ENCODE measurements around the gene MCUB. TPM values are rescaled to one million over a fixed set of nuclear protein-coding genes. Genes with fewer than 3 reads are reported as not detected.

MCUB gene
- total RNA-seq, 2 experiments from 2014 or later, result 132 to 141 TPM

DNA sequence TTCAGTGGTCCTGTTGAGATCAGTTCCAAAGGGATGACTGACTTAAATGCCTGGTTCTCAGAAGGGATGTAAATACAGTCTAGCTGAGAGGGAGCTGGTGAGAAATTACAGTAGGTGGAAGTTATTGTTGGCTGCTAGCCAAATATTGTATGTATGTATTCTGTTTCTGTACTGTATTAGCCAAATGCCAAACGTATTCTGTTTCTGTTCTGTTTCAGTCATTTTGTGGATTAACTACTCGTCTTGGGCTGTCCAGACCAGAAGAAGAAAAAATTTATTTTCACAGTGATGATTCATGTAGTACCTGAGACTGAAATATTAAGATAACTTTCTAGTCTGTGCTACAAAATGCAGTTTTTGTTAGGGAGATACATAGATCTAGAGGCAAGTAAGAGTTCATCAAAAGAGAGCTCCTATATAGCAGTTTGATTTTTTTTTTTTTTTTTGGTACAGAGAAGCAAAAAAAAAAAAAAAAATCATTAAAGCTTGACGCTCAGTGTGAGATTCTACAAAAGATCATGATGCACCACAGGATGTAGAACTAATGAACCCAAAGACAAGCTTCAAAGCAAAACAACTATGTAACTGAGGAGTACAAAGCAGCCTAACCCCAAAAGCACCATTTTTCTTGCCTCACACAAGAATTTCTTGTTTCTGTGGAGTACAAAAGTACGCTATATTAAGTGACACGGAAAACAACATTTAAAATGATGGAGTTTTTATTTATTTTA, 88.4 kb downstream of the MCUB start:
- H3K9me3 Mint-ChIP-seq, result peaks cover 12% of the 10 kb centered on the region
- H3K4me3 Mint-ChIP-seq, result peak overlapping the region; percentile 59
- peaks cover 47% of the 10 kb centered on the region for H3K4me1 Mint-ChIP-seq
- H3K27ac Mint-ChIP-seq, result no peak overlapping the region
- DNase-seq, result peak; percentile 50
- H3K27me3 Mint-ChIP-seq, result no peaks in the 10 kb centered on the region
- peaks cover 43% of the 10 kb centered on the region for H3K36me3 Mint-ChIP-seq (ENCODE audit: low read depth)
- ChIA-PET CTCF (interaction anchor here (0.6 kb wide), 1 partner anchor 443 kb away, joined by 4 read pairs; no protein-coding TSS in a partner anchor), POLR2A (interaction anchor here (0.5 kb wide), 2 partner anchors 53 to 87 kb away, joined by 3 read pairs; no protein-coding TSS in a partner anchor)

DNA sequence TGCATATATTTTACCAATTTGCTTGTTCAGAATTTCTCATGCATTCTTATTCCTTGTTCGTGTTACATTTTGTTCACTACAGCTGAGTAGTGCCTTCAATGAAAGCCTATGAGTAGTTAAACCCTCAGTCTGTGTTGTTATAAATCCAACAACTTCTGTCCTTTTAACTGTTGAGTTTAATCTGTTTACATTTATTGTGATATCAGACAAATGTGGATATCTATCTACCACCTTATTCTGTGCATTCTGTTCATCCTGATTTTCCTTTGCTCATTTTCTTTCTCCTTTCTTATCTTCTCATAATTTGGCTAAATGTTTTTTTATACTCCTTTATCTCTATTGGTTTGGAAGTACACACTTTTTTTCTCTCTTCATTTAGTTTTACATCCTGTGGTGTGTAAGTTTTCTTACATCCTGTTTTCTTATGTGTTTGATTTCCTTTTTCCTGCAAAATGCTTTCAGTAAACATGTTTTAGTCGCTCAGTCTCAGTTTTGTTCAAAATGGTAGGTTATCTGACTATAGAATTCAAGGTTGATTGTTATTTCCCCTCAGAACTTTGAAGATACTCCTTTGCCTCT, 89.0 kb downstream of the MCUB start:
- H3K4me1 Mint-ChIP-seq, result peaks cover 46% of the 10 kb centered on the region
- DNase-seq, result no peak
- H3K27ac Mint-ChIP-seq, result no peak overlapping the region
- H3K36me3 Mint-ChIP-seq (ENCODE audit: low read depth), result peaks cover 48% of the 10 kb centered on the region
- CTCF ChIA-PET, result interaction anchor here (0.6 kb wide), 1 partner anchor 443 kb away, joined by 4 read pairs; no protein-coding TSS in a partner anchor
- no peaks in the 10 kb centered on the region for H3K27me3 Mint-ChIP-seq
- H3K4me3 Mint-ChIP-seq, result peak overlapping the region; percentile 59
- H3K9me3 Mint-ChIP-seq, result peaks cover 12% of the 10 kb centered on the region
- POLR2A ChIA-PET, result interaction anchor here (0.5 kb wide), 1 partner anchor 53 kb away, joined by 3 read pairs; no protein-coding TSS in a partner anchor

DNA sequence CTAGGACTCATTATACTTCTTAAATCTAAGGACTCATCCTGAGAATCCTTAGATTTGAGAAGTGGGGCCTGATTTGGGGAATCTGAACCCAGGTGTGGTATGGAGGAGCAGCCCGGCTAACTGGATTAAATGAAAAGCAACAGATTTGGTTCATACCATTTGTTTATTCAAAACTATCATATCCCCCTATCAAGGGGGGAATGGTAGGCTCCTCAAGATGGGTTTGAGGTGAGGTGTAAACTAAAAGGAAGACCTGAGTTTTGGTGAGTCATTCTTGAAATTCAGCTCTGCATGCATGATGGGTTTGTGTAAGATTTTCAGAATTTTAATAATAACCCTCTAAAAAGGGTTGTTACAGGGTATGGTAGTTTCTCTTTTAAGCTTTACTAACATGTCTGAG, 89.8 kb downstream of the MCUB start:
- peak; percentile 36 for DNase-seq
- H3K36me3 Mint-ChIP-seq (ENCODE audit: low read depth), result peaks cover 51% of the 10 kb centered on the region
- H3K4me3 Mint-ChIP-seq, result peak overlapping the region; percentile 45

DNA sequence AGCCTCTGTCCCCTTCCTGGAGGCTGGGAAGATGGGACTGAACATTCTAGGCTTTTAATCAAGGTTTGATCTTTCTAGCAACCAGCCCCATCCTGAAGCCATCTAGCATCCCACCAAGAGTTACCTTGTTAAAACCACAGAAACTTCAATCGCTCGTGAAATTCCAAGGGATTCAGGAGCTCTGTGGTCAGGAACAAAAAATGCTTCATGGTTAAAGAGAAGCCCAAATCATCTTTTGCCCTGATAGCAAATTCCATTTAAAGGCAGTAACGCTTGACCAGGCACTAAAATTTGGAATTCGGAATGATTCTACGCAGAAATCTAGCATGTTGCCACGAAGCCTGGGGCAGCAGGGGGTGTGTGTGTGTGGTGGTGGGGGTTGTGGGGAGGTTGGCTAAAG, 95.3 kb downstream of the MCUB start:
- Mint-ChIP-seq H3K4me1 (peaks cover 50% of the 10 kb centered on the region), H3K9me3 (peaks cover 7% of the 10 kb centered on the region), H3K27me3 (no peaks in the 10 kb centered on the region), H3K4me3 (no peak overlapping the region), H3K36me3 (ENCODE audit: low read depth) (peaks cover 46% of the 10 kb centered on the region), H3K27ac (no peak overlapping the region)
- no peak for DNase-seq
- ChIA-PET CTCF (interaction anchor here (1.0 kb wide), 1 partner anchor 27 kb away, joined by 4 read pairs; no protein-coding TSS in a partner anchor), POLR2A (no interaction called here)

More for the DNA sequence above, 89.8 kb downstream of the MCUB start:
- H3K27ac Mint-ChIP-seq, result no peak overlapping the region
- no peaks in the 10 kb centered on the region for H3K27me3 Mint-ChIP-seq
- H3K4me1 Mint-ChIP-seq, result peaks cover 50% of the 10 kb centered on the region
- ChIA-PET CTCF (no interaction called here), POLR2A (no interaction called here)
- H3K9me3 Mint-ChIP-seq, result peaks cover 12% of the 10 kb centered on the region

DNA sequence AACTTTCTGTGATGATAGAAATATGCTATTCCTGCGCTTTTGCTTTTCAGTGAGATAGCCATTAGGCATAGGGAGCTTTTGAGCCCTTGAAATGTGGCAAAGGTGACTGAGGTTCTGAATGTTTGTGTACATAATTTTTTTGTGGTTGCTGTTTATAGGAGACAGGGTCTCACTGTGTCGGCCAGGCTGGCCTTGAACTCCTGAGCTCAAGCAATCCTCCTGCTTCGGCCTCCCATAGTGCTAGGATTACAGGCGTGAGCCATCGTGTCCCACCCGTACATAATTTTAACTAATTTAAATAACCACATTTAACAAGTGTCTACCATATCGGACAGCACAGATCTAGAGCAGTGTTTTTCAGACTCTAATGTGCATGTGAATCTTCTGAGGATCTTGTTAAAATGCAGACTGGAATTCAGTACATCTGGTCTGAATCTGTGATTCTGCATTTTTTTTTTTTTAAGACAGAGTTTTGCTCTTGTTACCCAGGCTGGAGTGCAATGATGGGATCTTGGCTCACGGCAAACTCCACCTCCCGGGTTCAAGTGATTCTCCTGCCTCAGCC, 97.9 kb downstream of the MCUB start:
- H3K27me3 Mint-ChIP-seq, result no peaks in the 10 kb centered on the region
- peak overlapping the region; percentile 13 for H3K27ac Mint-ChIP-seq
- no peak for DNase-seq
- no peak overlapping the region for H3K4me3 Mint-ChIP-seq
- CTCF ChIA-PET, result interaction anchor here (1.0 to 1.7 kb wide), 2 partner anchors 45 to 224 kb away, joined by 3 to 4 read pairs; partner anchors contain the start of genes CASP6 and SEC24B
- POLR2A ChIA-PET, result no interaction called here
- H3K4me1 Mint-ChIP-seq, result peaks cover 31% of the 10 kb centered on the region
- H3K36me3 Mint-ChIP-seq (ENCODE audit: low read depth), result peaks cover 30% of the 10 kb centered on the region
- no peaks in the 10 kb centered on the region for H3K9me3 Mint-ChIP-seq

DNA sequence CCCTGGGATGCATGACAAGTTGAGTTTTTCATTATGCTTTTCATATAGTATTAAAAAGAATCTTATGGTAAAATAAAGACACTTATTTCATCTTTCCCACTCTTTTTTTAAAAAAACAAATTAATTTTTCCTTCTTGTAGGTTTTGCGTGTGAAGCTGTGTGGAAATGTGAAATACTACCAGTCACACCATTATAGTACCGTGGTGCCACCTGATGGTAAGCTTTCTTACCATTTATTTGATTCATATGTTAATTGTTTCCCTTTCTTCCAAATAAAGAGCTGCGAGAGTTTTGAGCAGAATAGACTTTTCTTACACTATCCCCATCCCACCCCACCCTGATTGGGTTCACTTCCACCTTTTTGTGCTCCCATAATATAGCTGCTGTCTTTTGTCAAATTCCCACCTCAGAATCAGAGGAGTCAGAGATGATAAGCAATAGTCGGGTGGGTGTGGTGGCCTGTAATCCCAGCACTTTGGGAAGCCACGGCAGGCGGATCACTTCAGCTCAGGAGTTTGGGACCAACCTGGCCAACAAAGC, 98.9 kb downstream of the MCUB start:
- H3K4me1 Mint-ChIP-seq, result peaks cover 29% of the 10 kb centered on the region
- H3K4me3 Mint-ChIP-seq, result no peak overlapping the region
- peak; percentile 28 for DNase-seq
- H3K36me3 Mint-ChIP-seq (ENCODE audit: low read depth), result peaks cover 32% of the 10 kb centered on the region
- no peaks in the 10 kb centered on the region for H3K27me3 Mint-ChIP-seq
- H3K9me3 Mint-ChIP-seq, result no peaks in the 10 kb centered on the region
- ChIA-PET POLR2A (no interaction called here), CTCF (interaction anchor here (0.9 to 1.7 kb wide), 4 partner anchors 15 to 226 kb away, joined by 3 to 4 read pairs (median 3); partner anchors contain the start of genes CASP6 and SEC24B)
- no peak overlapping the region for H3K27ac Mint-ChIP-seq

DNA sequence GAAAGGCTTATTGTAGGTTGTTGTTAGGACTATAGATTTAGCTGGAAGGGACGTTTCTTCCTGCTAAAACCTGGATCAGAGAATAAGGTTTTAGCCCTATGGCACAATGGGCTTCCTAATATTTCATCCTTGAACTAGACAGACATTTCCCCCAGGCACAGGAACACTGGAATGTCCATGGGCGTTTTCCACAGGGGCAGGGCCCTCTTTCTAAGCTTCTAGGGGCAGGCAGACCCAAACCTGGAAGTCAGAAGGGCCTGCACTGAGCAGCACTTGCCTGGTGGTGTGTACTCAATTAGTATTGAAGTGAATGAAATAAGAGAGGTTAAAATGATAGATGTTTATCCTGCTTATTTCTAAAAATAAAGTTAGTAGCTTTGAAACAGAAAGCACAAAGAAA, 102.1 kb downstream of the MCUB start:
- H3K4me3 Mint-ChIP-seq, result no peak overlapping the region
- H3K9me3 Mint-ChIP-seq, result no peaks in the 10 kb centered on the region
- no peak for DNase-seq
- peaks cover 43% of the 10 kb centered on the region for H3K36me3 Mint-ChIP-seq (ENCODE audit: low read depth)
- H3K27me3 Mint-ChIP-seq, result no peaks in the 10 kb centered on the region
- ChIA-PET POLR2A (no interaction called here), CTCF (interaction anchor here (1.6 kb wide), 1 partner anchor 26 kb away, joined by 5 read pairs; no protein-coding TSS in a partner anchor)
- no peak overlapping the region for H3K27ac Mint-ChIP-seq
- H3K4me1 Mint-ChIP-seq, result peaks cover 31% of the 10 kb centered on the region

DNA sequence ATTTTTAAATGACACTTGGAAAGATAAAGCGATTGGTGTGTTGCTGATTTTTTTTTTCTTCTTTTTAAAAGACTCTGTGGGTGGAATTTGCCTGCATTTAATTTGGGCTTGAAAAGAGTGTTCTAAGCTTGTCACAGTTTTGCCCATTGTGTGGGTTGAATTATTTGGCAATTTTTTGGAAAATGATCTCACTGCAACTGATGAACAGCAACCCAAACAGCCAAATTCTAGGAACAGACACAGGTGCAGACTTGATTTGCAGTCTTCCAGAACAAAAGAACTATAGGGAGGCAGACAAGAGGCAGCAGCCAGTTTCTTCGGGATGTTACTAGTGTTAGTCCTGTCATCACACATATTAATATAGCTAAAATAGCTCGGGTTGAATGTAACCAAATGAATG, 102.7 kb downstream of the MCUB start:
- no peak for DNase-seq
- Mint-ChIP-seq H3K4me3 (no peak overlapping the region), H3K27ac (no peak overlapping the region), H3K4me1 (peaks cover 30% of the 10 kb centered on the region), H3K36me3 (ENCODE audit: low read depth) (peaks cover 44% of the 10 kb centered on the region), H3K27me3 (no peaks in the 10 kb centered on the region), H3K9me3 (no peaks in the 10 kb centered on the region)
- ChIA-PET CTCF (interaction anchor here (1.6 kb wide), 1 partner anchor 27 kb away, joined by 5 read pairs; no protein-coding TSS in a partner anchor), POLR2A (no interaction called here)

DNA sequence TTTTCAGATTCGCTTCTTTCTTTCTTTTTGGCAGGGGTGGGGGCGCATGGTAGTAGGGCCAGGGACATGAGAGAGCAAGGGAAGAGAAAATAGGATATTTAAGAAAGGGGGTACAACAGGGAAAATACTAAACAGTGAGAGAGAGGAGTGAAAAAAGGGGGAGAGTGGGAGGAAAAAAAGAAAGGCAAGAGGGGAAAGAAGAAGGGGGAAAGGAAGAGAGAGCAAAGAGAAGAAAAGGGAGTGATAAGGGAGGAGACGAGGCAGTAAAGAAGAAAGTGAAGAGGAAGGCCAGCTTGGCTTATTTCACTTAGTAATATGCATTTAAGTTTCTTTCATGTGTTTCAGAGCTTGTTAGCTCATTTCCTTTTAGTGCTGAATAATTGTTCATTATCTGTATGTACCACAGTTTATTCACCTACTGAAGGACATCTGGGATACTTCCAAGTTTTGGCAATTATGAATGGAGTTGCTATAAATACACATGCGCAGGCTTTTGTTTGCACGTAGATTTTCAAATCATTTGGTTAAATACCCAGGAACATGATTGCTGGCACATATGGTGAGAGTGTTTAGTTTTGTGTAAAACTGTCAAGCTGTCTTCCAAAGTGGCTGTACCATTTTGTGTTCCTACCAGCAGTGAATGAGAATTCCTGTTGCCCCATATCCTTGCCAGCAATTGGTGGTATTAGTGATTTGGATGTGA, 105.9 kb downstream of the MCUB start:
- H3K9me3 Mint-ChIP-seq, result peaks cover 2% of the 10 kb centered on the region
- no peak for DNase-seq
- H3K4me3 Mint-ChIP-seq, result no peak overlapping the region
- POLR2A ChIA-PET, result no interaction called here
- no peak overlapping the region for H3K27ac Mint-ChIP-seq
- no peaks in the 10 kb centered on the region for H3K27me3 Mint-ChIP-seq
- H3K36me3 Mint-ChIP-seq (ENCODE audit: low read depth), result peaks cover 63% of the 10 kb centered on the region
- CTCF ChIA-PET, result no interaction called here
- peaks cover 35% of the 10 kb centered on the region for H3K4me1 Mint-ChIP-seq

DNA sequence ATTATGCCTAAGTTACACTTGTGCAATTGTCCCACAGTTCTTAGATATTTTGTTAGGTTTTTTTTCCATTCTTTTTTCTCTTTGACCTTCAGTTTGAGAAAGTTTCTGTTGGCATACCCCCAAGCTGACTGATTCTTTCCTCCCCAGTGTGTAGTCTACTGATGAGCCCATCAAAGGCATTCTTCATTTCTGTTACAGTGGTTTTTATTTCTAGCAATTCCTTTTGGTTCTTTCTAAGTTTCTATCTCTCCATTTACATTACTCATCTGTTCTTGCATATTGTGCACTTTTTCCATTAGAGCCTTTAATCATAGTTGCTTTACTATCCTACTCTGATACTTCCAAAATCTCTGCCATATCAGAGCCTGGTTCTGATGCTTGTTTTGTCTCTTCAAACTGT, 111.3 kb downstream of the MCUB start:
- H3K27me3 Mint-ChIP-seq, result no peaks in the 10 kb centered on the region
- peaks cover 26% of the 10 kb centered on the region for H3K4me1 Mint-ChIP-seq
- peaks cover 13% of the 10 kb centered on the region for H3K9me3 Mint-ChIP-seq
- POLR2A ChIA-PET, result no interaction called here
- no peak overlapping the region for H3K4me3 Mint-ChIP-seq
- H3K36me3 Mint-ChIP-seq (ENCODE audit: low read depth), result peaks cover 76% of the 10 kb centered on the region
- no peak overlapping the region for H3K27ac Mint-ChIP-seq
- CTCF ChIA-PET, result no interaction called here
- DNase-seq, result no peak

DNA sequence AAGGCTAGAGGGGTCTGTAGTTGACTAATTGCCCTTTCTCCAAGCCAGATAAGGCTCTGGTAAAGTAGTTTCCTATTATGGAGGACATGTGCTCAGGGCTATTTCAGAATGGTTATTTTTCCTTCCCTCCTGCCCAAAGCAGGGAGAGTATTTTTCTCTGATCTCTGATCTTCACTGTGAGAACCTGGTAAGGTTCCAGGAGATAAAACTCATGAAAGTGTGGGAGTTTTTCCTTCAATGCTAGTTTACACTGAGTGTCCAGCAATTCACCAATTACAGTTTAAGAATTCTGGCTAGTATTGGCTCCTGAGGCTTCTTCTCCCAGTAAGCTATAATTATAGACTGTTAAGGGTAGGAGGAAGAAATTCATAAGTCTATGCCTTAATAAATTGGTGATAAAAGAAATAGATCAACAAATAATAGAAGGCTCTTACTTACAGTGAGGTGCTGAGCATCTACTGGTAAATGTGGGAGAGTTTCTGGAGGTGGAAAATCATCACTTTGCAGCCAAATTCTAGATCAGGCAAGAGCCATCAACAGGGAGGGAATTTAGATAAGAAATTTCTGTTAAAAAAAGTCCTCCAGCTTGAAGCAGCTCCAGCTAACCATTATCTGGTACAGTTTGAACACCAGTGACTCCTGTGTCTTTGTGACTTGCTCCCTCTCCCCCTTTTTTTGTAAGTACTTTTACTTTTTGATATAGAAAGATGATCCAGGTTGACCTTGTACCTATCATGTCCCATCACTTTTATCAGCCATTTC, 112.3 kb downstream of the MCUB start:
- Mint-ChIP-seq H3K27me3 (no peaks in the 10 kb centered on the region), H3K27ac (no peak overlapping the region), H3K4me1 (peaks cover 17% of the 10 kb centered on the region)

DNA sequence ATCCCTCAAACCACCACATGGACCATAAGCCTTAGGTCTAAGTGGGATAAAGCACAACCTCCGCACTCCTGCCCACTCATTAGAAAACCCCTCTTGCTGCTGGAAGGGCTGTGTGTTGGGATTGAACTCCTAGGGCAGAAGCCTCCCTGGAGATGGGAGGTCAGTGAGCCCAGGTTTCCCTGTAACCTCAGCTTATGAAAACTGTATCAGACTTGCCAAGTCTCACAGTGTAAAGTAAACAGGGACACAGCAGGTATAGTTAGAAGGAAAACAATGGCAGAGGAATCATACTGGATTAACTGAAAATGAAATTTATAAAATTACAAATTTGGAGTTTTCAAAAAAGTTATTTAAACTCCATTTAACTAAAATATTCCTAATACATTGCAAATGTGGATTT, 113.3 kb downstream of the MCUB start:
- H3K4me3 Mint-ChIP-seq, result no peak overlapping the region
- peaks cover 24% of the 10 kb centered on the region for H3K9me3 Mint-ChIP-seq
- H3K27me3 Mint-ChIP-seq, result no peaks in the 10 kb centered on the region
- ChIA-PET CTCF (no interaction called here), POLR2A (no interaction called here)
- H3K4me1 Mint-ChIP-seq, result peaks cover 12% of the 10 kb centered on the region
- DNase-seq, result no peak
- H3K36me3 Mint-ChIP-seq (ENCODE audit: low read depth), result peaks cover 78% of the 10 kb centered on the region
- no peak overlapping the region for H3K27ac Mint-ChIP-seq

More for the DNA sequence above, 112.3 kb downstream of the MCUB start:
- ChIA-PET POLR2A (no interaction called here), CTCF (no interaction called here)
- H3K4me3 Mint-ChIP-seq, result no peak overlapping the region
- peaks cover 22% of the 10 kb centered on the region for H3K9me3 Mint-ChIP-seq
- DNase-seq, result no peak
- H3K36me3 Mint-ChIP-seq (ENCODE audit: low read depth), result peaks cover 78% of the 10 kb centered on the region

Data from activated CD4-positive, alpha-beta T cell treated with anti-CD3 and anti-CD28 coated beads, Interleukin-2, amount 10 ng/mL, durations not matched to agents 7 days and 5 days (primary cell).